ENCODE results near the gene UGT8.
"Not testable (repeated sequence)": the region's sequence is repeated elsewhere in the genome, so short reads cannot be mapped to it uniquely, and the experiment has no call there.

Gene UGT8

GRCh38 chr4:114598191-114599121, at the start of gene UGT8:
Gene UGT8 (plus strand): TSS chr4:114598807. CDS start chr4:114622881, 24,074 bp downstream.
- peak; percentile 8 for DNase-seq (ENCODE audit: low spot score)

DNA sequence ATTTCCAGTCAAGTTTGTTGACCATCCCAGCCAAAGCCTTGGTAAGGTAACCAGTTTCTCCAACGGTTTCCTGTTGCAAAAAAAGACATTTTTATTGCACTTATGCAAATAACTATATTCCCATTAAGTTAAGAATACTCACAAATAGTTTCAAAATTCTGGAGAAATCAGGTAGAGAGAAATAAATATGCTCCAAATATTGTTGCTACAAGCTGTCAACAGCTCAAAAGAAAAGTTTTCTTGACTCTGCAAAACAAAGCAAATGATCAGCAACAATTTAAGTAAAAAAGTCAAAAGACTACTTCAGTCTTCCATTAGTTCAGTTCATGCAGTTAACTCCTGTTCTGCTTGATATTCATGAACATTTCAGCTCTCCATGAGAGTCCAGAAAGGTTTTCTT, 49.0 kb upstream of the UGT8 start:
- DNase-seq (ENCODE audit: low spot score): no peak

DNA sequence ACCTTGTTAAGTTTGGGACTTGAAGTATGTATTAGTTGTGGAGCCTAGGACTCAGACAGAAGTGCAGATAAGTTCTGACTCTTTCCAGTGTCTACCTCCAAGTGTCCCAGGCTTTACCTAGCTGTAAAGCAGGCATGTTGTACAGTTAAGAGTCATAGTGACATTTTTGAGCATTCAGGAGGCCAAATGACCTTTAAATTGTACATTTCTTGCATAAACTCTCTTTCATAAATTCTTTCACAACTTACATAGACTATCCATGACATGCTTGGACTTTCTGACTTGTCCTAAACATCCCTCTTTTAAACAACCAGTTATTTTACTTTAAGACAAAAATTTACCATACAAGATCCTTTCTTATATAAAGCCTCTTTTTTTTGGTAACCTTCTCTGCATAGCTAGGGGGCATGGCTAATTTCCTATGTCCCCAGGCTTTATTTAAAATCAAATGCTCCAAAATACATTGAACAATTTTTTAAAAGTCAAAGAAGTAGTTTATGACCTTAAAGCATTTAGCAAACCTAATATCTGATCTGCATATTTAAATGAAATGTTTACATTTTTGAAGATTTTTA, 40.1 kb upstream of the UGT8 start:
- DNase-seq (ENCODE audit: low spot score): no peak

DNA sequence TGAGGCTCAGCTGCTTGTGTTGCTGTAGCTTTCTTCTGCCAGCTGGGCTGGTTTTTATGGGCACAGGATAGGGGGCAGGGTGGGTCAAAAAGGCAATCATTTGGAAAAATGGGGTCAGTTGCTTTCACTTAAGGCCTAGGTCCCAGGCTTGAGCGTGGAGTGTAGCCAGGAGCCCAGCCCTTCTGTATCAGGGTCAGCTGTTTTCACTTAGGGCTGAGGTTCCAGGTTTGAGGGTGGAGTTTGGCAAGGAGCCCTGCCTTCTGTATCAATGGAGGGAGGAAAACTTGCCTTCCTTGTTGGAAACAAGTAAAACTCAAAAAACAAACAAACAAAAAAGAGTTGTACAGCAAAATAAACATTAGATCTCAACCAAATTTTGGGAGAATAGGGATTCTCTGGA, 37.0 kb upstream of the UGT8 start:
- DNase-seq (ENCODE audit: low spot score): no peak

- DNase-seq (ENCODE audit: low spot score): no peak
Measured at GRCh38 chr4:114562176-114562904, 36.3 kb upstream of the UGT8 start.

DNA sequence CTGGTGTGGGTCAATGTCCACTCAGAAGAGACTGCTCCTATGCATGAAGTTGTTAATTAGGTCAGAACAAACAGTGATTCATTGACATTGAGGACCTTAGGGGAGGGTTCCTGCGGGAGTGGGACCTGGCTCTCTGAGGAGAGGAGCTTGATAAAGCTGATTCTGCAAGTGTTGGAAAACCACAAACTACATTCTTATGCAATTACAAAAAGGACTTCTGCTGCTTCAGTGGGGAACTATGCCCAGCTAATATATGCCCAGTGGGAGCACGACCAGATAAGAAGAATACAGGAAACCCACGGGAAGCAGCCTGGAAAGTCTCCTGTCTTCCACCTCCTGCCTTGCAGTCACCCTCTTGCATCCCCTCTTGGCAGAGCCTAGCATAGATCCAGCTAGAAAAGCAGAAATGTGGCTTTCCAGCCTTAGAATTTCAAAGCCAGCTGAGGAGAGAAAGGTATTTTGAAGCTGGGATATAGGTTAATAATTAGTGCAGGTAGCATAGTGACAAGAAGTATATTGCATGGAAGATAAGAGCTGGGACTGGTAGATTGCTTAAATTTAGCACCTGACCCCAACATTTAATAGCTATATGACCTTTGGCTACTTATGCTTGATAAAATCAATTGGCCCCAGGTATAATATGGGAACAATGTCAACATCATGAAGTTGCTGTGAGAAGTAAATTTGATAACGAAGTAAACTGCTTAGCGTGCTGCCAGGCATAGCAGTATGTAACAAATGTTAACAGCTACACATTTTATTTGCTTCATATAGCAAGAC, 34.9 kb upstream of the UGT8 start:
- no peak for DNase-seq (ENCODE audit: low spot score)

DNA sequence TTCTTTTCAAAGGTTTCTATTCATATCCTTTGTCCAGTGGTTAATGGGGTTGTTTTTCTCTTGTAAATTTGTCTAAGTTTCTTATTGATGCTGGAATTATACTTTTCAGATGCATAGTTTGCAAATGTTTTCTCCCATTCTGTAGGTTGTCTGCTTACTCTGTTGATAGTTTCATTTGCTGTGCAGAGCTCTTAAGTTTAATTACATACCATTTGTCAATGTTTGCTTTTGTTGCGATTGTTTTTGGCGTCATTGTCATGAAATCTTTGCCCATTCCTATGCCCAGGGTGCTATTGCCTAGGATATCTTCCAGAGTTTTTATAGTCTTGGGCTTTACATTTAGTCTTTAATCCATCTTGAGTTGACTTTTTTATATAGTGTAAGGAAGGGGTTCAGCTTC, 21.2 kb upstream of the UGT8 start:
- DNase-seq (ENCODE audit: low spot score): no peak

DNA sequence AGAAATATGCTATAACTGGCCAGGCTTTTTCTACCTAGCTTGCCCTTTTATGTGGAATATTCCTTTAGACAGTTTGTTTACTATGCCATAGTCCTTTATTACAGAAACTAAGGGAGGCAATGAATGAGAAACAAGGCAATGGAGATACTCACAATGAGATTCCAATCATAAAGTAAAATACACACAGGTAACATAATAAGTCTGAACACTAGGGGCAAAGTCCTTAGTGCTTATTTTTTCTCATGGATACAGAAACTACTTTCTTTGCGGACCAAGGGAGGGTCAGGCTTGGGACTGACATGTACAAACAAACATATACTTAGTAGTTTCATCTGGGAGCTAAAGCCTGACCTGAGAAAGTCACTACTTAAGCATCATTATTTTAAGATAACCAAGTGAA, 16.0 kb upstream of the UGT8 start:
- DNase-seq (ENCODE audit: low spot score): no peak

GRCh38 chr4:114588305-114588704, 10.3 kb upstream of the UGT8 start:
- no peak for DNase-seq (ENCODE audit: low spot score)

DNA sequence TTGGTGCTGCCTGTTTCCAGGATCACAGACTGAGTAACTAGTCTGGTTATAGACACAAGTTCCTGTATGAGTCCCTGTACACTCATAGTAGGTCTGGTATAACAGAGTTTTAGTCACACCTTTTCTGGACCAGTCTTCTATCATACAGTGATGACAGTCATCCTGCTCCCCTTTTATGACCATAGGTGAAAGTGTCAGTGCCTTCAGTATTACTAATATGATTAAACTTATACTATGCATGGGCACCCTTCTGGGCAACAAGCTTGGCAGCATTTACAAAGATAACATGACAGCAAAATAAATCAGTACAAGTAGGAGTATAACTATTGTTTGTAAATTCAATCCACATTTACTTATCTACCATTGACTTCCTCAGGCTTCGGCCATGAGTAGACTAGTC, 8.2 kb upstream of the UGT8 start:
- DNase-seq (ENCODE audit: low spot score): not testable (repeated sequence)

DNA sequence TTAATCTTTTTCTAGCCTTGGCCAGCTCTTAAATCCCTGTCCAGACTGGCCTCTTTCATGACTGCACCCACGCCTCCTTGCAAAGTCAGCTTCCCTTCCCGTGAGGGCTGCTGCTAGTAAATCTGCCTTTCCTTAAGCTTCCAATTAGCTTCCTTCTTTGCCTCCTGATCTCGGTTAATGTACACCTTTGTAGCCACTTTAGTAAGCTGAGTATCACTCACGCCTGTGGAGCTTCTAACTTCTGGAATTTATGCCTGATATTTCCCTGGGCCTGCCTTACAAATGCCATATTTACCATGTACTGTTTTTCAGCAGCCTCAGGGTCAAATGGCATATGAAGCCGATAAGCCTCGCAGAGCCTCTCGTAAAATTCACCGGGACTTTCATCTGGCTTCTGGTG, 5.1 kb upstream of the UGT8 start:
- DNase-seq (ENCODE audit: low spot score): no peak

DNA sequence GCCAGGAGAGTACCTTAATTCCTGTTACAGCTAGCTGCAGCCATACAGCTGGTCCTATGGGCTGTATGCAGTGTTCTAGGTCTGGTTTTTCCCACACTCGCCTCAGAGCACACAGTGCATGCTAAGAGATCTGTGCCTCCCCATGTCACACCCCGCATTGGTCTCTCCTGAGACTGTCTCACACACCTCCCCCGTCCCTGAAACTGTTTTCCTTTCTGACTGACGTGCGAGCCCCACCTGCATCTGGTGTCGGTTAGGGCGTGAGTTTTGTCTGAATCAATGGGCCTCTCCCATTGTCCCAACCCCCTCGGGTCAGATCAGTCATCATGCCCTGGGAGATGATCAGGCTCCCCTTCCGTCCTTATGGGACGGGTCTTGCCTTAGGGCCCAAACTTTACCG, 3.4 kb upstream of the UGT8 start:
- no peak for DNase-seq (ENCODE audit: low spot score)

DNA sequence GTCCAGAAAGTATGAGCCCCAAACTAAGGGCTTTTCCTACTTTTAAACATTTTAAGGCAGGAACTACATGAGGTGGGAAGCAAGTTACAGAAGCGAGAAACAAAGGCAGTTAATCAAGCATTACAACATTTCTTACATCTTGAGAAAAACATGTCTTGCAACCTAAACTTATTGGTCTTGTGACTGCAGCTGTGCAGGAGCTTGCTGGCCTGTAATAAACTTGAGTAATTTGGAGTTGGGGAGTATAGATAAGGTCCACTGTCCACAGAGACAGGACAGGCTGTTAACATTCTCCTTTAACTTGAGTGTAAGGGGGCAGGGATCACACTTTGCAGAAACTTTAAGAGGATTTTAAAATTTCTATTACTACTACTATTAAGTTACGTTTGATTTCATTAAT, 2.7 kb upstream of the UGT8 start:
- DNase-seq (ENCODE audit: low spot score): no peak

- no peak for DNase-seq (ENCODE audit: low spot score)
Measured at GRCh38 chr4:114597410-114598115, 1.0 kb upstream of the UGT8 start.

DNA sequence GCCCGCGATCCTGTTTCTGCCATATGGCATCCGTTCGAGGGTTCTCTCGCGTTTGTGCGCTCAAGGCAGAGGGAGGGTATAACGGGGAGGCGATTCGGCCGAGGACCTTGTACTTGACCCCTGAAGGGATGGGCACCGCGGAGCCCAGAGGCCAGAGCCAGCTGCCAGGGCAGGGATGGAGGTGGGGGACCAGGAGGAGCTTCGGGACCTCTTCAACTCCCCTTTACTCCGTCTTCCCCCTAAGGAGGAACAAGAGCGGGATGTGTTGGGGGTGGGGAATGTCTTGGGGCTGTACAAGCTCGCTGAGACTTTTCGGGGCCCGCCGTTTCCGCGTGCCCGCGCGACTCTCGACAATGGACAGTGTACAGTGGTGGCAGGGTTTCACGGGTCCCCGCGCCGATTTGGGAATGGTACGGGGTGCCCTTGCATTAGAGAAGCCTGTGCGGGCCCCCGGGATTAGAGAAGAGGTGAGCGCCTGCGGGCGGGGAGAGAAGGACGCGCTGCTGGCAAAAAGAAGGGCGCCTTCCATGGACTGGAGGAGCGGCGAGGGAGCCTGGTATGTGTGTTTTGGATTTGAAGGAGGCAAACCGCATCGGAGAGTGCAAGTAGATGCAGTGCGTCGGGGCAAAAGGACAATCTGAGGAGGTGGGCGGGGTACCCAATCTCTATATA, 760 bp downstream of the UGT8 start:
- no peak for DNase-seq (ENCODE audit: low spot score)

DNA sequence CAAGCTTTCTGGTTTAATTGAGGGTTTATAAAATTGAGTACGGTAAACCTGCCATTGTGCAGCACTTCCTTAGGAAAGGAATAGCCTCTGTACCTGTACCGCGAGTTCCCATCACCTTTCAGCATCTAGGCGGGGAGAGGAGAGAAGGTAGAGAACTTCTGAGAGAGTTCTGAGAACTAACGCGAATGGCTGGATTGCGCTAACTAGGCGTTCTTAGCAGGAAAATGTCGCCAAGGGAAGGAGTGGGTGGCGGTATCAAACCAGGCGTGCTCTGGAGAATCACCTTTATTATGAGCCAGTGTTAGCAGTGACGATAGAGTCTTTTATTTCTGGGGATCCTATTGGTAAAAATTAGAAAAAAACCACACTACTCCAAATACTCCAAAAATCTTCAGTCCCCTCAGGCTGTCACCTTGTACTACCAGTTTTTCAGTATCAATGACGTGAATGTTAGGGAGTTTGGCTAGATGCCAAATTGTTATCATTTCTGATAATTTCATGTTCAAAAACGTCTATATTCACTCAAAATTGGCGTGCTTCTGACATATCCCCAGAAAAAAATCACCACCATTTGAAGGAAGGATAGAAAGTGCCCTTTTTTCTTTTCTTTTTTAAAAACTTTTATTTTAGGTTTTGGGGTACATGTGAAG, 1.4 kb downstream of the UGT8 start:
- DNase-seq (ENCODE audit: low spot score): no peak

DNA sequence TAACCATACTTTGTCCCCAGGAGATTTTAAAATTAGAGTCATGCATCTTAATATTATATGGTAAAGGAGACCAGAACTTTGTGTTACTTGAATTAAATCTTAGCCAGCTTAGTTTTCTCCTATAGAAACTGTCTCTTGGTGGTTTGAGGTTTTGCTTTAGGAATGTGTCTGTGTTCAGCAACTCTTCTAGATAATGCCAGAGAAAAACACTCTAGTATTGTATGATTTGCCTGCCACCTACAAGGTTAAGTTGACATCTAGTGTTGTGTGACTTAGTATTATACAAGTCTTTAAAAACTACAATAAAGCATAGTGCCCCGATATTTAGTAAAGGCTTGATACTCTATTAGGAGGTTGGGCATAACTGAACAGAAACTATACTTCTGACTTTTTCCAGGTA, 2.1 kb downstream of the UGT8 start:
- no peak for DNase-seq (ENCODE audit: low spot score)

GRCh38 chr4:114601304-114602052, 2.9 kb downstream of the UGT8 start:
- no peak for DNase-seq (ENCODE audit: low spot score)

DNA sequence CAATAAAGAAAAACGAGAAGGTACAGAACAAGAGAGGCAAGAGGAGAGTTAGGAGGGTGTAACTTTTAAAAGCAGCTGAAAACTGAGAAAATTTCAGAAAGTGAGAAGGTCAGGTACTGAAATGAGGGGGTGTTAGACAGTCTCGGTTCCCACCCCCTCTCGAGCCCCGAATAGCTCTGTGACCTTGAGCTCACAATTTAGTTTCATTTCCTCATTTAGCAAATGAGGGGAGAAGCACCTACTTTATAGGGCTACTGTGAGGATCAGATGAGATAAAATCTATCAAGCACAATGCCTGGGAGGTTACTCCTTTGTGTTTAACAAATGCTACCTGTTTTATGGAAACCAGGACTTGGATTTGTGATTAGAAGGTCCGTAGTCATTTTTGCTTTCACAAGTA, 4.9 kb downstream of the UGT8 start:
- no peak for DNase-seq (ENCODE audit: low spot score)

DNA sequence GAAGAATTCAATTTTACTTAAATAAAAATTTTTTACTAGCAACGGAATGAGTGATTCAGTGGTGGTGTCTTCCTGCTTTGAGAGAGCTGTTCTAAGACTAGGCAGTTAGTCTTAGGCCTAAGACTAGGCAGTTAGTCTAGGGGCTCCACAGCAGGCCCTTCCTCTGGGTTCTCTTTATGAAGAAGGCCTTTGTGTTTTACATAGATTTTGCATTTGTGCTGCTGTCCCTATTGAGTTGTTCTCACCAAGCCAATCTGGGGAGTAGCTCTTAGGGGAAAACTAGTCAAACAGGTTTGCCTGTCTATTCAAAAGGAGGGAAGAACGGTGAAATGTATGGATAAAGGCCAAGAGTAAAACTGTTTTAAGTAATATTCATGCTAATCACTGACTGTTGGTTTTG, 7.6 kb downstream of the UGT8 start:
- DNase-seq (ENCODE audit: low spot score): no peak

Measured in AG08395 (cell line).